ENCODE results near the gene ABCC4. TPM values are rescaled to one million over a fixed set of nuclear protein-coding genes. Genes with fewer than 3 reads are reported as not detected.

The ABCC4 gene
- total RNA-seq, 4 donors from 2014 or later = 2.5 to 12.6 (median 6.0) TPM

GRCh38 chr13:95087746-95088305 lies 213.4 kb downstream of the ABCC4 start:
- Histone ChIP-seq H3K36me3 (no peaks in the 10 kb centered on the region), H3K4me1 (no peaks in the 10 kb centered on the region), H3K27me3 (no peaks in the 10 kb centered on the region), H3K4me3 (no peak overlapping the region), H3K27ac (no peak overlapping the region), H3K9me3 (no peaks in the 10 kb centered on the region)
- DNase-seq = no peak
- TF ChIP-seq CTCF (IDR thresholded peaks at IDR 0.05) = no peak
- no peak for TF ChIP-seq POLR2A (IDR thresholded peaks at IDR 0.05)
- WGBS, 2 donors = 38 to 52% methylated on average over 3 of the region's 3 CpGs
- intact Hi-C loops (cut with DNase I) = no loop called here

GRCh38 chr13:95086761-95087160 lies 214.5 kb downstream of the ABCC4 start:
- TF ChIP-seq POLR2A (IDR thresholded peaks at IDR 0.05) (no peak), CTCF (IDR thresholded peaks at IDR 0.05) (no peak)
- 72 to 80% methylated on average over 2 of the region's 2 CpGs for WGBS, 2 donors

GRCh38 chr13:95083758-95084157 lies 217.5 kb downstream of the ABCC4 start:
- 46 to 67% methylated on average over 3 of the region's 3 CpGs for WGBS, 2 donors

More at GRCh38 chr13:95086761-95087160, 214.5 kb downstream of the ABCC4 start:
- intact Hi-C loops (cut with DNase I) = no loop called here
- no peaks in the 10 kb centered on the region for H3K9me3 ChIP-seq
- no peaks in the 10 kb centered on the region for H3K27me3 ChIP-seq
- H3K4me1 ChIP-seq = no peaks in the 10 kb centered on the region
- no peak overlapping the region for H3K4me3 ChIP-seq
- no peak for DNase-seq
- H3K36me3 ChIP-seq = no peaks in the 10 kb centered on the region
- no peak overlapping the region for H3K27ac ChIP-seq

GRCh38 chr13:95083066-95083465 lies 218.2 kb downstream of the ABCC4 start:
- TF ChIP-seq CTCF (IDR thresholded peaks at IDR 0.05) (no peak), POLR2A (IDR thresholded peaks at IDR 0.05) (no peak)
- H3K4me3 ChIP-seq = no peak overlapping the region
- no peaks in the 10 kb centered on the region for H3K9me3 ChIP-seq
- 90 to 95% methylated on average over 7 of the region's 7 CpGs for WGBS, 2 donors
- no peak overlapping the region for H3K27ac ChIP-seq
- H3K27me3 ChIP-seq = no peaks in the 10 kb centered on the region
- no peaks in the 10 kb centered on the region for H3K4me1 ChIP-seq
- no peak for DNase-seq
- intact Hi-C loops (cut with DNase I) = no loop called here
- H3K36me3 ChIP-seq = no peaks in the 10 kb centered on the region

More at GRCh38 chr13:95083758-95084157, 217.5 kb downstream of the ABCC4 start:
- no peak overlapping the region for H3K4me3 ChIP-seq
- no peaks in the 10 kb centered on the region for H3K36me3 ChIP-seq
- intact Hi-C loops (cut with DNase I) = no loop called here
- H3K9me3 ChIP-seq = no peaks in the 10 kb centered on the region
- TF ChIP-seq CTCF (IDR thresholded peaks at IDR 0.05) (no peak), POLR2A (IDR thresholded peaks at IDR 0.05) (no peak)
- no peaks in the 10 kb centered on the region for H3K27me3 ChIP-seq
- no peak for DNase-seq
- no peak overlapping the region for H3K27ac ChIP-seq
- no peaks in the 10 kb centered on the region for H3K4me1 ChIP-seq

GRCh38 chr13:95075506-95075905 lies 225.7 kb downstream of the ABCC4 start:
- Histone ChIP-seq H3K4me3 (no peak overlapping the region), H3K27ac (no peak overlapping the region), H3K36me3 (peaks cover 0 to 35% (median 0%) of the 10 kb centered on the region in 3 donors), H3K9me3 (no peaks in the 10 kb centered on the region), H3K27me3 (no peaks in the 10 kb centered on the region), H3K4me1 (no peaks in the 10 kb centered on the region)
- WGBS, 2 donors = 75 to 86% methylated on average over 5 of the region's 5 CpGs
- DNase-seq = no peak
- no peak for TF ChIP-seq POLR2A (IDR thresholded peaks at IDR 0.05)
- TF ChIP-seq CTCF (IDR thresholded peaks at IDR 0.05) = no peak
- intact Hi-C loops (cut with DNase I) = no loop called here
